Mucosa of rectum (tissue), 2 donors: ENCODE measurements around the gene DCST2.

ENCODE experiments used
- H3K27ac ChIP-seq, 2 donors: one replicate each; pipeline ENCODE4 v1.7.0; 2013; ENCODE audit warnings: inconsistent platforms in 2 of 2, low read depth in 2 of 2, low read length in 2 of 2
- H3K27me3 ChIP-seq, 2 donors: one replicate each; pipeline ENCODE4 v1.7.0; 2013; ENCODE audit warnings: low read length in 2 of 2; ENCODE audit not compliant: control insufficient read depth in 2 of 2, insufficient read depth in 2 of 2
- H3K36me3 ChIP-seq, 2 donors: one replicate each; pipeline ENCODE4 v1.7.0; 2013; ENCODE audit warnings: low read length in 2 of 2; ENCODE audit not compliant: control insufficient read depth in 2 of 2, insufficient read depth in 2 of 2
- H3K4me1 ChIP-seq, 2 donors: one replicate each; pipeline ENCODE4 v1.7.0; 2013; ENCODE audit warnings: low read length in 2 of 2, mild to moderate bottlenecking in 1 of 2; ENCODE audit not compliant: control insufficient read depth in 2 of 2, insufficient read depth in 2 of 2
- H3K4me3 ChIP-seq, 2 donors: one replicate each; pipeline ENCODE4 v1.7.0; 2013; ENCODE audit warnings: low read length in 2 of 2
- H3K9ac ChIP-seq, 2 donors: one replicate each; pipeline ENCODE4 v1.7.0; 2013; ENCODE audit warnings: low read length in 2 of 2, low read depth in 1 of 2, mild to moderate bottlenecking in 1 of 2
- H3K9me3 ChIP-seq, 2 donors: one replicate each; pipeline ENCODE4 v1.7.0; 2013; ENCODE audit warnings: low read length in 2 of 2; ENCODE audit not compliant: control insufficient read depth in 2 of 2
- donor health status: healthy.
- donor health status: Normal muscosa, but diverticular disease.

The DCST2 gene

GRCh38 chr1:155011004-155011416 lies 22.6 kb downstream of the DCST2 start:
- Histone ChIP-seq H3K27me3 (no peaks in the 10 kb centered on the region), H3K9me3 (no peaks in the 10 kb centered on the region), H3K4me3 (peak overlapping the region; percentile 22 to 67), H3K36me3 (peaks cover 32 to 34% of the 10 kb centered on the region in 2 donors), H3K4me1 (peaks cover 64 to 78% of the 10 kb centered on the region in 2 donors), H3K9ac (peak overlapping the region; percentile 58 to 60), H3K27ac (peak overlapping the region; percentile 98 to 99)

DNA sequence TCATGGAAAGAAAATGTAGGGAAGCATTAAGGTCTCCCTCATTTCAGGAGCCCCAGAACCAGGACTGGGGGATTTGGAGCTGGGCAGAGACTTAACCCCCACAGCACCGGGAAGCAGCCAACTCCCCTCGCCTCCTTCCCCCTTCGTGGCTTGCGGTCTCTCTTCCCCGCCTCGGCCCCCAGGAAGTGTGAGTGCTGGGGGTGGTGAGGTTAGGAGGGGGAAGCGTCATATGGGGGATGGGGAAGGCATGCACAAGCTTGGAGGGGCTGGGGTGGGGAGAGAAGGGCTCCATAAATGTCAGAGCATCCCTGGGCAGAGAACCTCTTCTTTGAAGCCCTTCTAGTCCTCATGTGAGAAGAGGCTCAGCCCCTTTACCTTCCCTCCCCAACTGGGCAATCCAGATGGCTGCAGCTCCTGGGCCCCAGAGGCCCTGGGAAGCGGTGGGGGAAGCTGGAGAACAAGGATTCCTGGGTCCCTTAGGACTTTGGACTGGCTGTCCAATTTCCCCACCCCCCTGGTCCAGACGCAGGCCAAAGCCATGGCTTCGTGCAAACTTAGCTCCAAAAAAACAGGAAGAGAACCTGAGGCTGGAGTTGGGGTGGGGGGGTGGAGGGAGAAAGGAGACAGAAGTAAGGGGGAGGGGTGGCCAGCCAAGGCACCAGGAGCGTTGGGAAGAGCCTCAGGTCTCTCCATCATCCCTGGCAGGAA lies 23.2 kb downstream of the DCST2 start:
- H3K36me3 ChIP-seq: peaks cover 25 to 28% of the 10 kb centered on the region in 2 donors
- H3K27me3 ChIP-seq: no peaks in the 10 kb centered on the region
- peak overlapping the region; percentile 54 to 100 for H3K9ac ChIP-seq
- peak overlapping the region; percentile 98 to 99 for H3K27ac ChIP-seq
- H3K9me3 ChIP-seq: no peaks in the 10 kb centered on the region
- H3K4me3 ChIP-seq: peak overlapping the region; percentile 65 to 67
- H3K4me1 ChIP-seq: peaks cover 66 to 82% of the 10 kb centered on the region in 2 donors

DNA sequence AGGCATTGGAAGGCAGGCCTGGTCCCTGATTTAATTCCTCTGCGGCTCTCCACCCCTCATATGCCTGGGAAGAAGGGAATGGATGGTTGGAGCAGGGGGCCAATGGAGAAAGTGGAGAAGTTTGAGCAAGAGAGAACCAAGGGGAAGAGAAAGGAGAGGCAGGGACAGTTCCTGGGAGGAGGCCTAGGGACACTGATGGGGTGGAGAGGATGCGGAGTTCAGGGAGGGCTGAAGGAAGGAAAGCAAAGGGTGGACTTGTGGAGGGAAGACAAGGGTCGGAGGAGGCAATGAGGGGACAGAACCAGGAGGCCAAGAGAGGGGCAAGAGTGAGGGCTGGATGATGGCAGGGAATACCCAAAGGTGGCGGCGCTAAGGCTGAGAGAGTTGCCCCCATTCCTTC lies 23.8 kb downstream of the DCST2 start:
- Histone ChIP-seq H3K9me3 (no peaks in the 10 kb centered on the region), H3K9ac (peak overlapping the region; percentile 54 to 100), H3K27me3 (no peaks in the 10 kb centered on the region), H3K36me3 (peaks cover 20 to 22% of the 10 kb centered on the region in 2 donors), H3K4me1 (peaks cover 69 to 88% of the 10 kb centered on the region in 2 donors), H3K27ac (peak overlapping the region; percentile 98 to 99), H3K4me3 (peak overlapping the region; percentile 65 to 67)

- Histone ChIP-seq H3K36me3 (peaks cover 16 to 17% of the 10 kb centered on the region in 2 donors), H3K4me1 (peaks cover 72 to 92% of the 10 kb centered on the region in 2 donors), H3K9me3 (no peaks in the 10 kb centered on the region), H3K4me3 (peak overlapping the region; percentile 65 to 67), H3K27me3 (no peaks in the 10 kb centered on the region), H3K9ac (peak overlapping the region; percentile 68 to 100), H3K27ac (peak overlapping the region; percentile 98 to 99)
These were observed 24.3 kb downstream of the DCST2 start for GRCh38 chr1:155009221-155009711.

DNA sequence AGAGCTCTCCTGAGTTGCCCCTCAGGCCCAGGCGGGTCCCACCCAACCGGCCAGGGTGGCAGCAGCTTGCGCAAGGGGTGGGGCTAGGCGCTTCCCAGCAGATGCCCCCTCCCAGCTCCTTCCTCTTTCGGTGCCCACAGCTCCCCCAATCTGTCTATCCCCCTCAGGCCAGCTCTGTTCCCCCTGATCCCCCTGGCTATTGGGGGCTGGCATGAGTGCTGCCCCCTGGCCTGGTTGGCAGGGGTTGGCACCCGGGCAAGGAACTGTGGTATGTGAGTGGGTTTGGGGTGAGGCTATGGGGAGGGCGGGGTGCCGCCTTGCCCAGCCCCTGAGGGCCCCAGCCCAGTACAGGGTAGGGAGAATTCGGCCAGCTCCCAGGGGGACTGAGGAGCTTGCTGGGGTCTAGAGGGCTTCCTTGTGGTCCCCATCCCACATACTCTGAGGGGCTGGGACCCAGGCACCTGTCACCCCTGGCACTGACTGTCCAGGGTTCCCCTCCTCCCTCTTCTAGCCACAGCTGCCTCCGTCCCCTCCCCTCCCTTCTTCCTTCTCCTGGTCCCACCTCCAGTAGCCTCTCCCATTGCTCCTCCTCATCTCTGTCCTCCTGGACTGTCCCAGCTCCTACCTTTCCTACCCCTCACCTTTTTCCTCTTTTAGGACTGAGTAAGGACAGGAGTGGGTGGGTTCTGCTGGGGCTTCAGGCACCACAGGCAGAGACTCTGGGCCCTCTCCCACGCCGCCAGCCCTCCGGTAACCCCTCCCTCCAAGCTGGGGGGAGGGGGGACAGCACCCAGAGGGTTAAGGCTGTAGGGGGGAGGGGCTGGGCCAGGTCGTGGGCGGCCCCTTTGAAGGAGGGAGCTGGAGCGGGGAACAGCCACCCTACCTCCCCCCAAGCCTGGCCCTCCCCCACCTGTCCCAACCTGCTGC lies 25.3 kb downstream of the DCST2 start:
- peak overlapping the region; percentile 98 to 99 for H3K27ac ChIP-seq
- H3K9me3 ChIP-seq: no peaks in the 10 kb centered on the region
- peak overlapping the region; percentile 65 to 67 for H3K4me3 ChIP-seq
- no peaks in the 10 kb centered on the region for H3K27me3 ChIP-seq
- peak overlapping the region; percentile 68 to 100 for H3K9ac ChIP-seq
- peaks cover 9 to 11% of the 10 kb centered on the region in 2 donors for H3K36me3 ChIP-seq
- peaks cover 72 to 88% of the 10 kb centered on the region in 2 donors for H3K4me1 ChIP-seq

DNA sequence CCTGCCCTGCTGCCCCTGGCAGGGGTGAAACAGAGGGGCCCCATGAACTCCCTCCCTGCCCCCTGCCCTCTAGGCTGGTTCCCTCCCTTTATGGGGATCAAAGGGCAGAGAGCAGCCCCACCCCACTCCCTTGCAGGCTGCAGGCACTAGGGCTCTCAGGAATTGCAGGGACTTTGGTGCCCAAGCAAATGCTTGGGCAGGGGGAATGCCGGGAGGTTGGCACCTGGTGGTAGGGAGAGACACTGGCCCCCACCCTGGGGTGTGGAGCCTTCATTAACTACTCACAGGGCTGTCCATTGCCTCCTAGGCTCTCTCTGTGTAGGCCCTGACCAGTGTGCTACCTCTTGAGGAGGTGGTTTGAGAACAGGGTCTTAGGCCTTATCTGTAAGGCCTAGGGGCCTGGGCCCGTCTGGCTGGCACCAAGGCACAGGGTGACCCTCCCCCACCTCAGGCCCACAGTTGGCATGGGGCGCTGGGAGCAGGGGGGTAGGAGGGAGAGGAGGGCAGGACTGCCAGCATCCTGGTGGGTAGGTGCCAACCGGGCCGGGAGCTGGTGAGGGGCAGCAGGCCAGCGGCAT lies 26.2 kb downstream of the DCST2 start:
- Histone ChIP-seq H3K36me3 (peaks cover 3 to 14% of the 10 kb centered on the region in 2 donors), H3K9me3 (no peaks in the 10 kb centered on the region), H3K9ac (peak overlapping the region; percentile 68 to 100), H3K27ac (peak overlapping the region; percentile 98 to 99), H3K27me3 (no peaks in the 10 kb centered on the region), H3K4me3 (peak overlapping the region; percentile 65 to 67), H3K4me1 (peaks cover 63 to 78% of the 10 kb centered on the region in 2 donors)

GRCh38 chr1:155006601-155007101 lies 26.9 kb downstream of the DCST2 start:
- peak overlapping the region; percentile 98 to 99 for H3K27ac ChIP-seq

GRCh38 chr1:155005076-155006011 lies 28.2 kb downstream of the DCST2 start:
- H3K4me3 ChIP-seq: peak overlapping the region; percentile 95 to 100
- no peaks in the 10 kb centered on the region for H3K9me3 ChIP-seq
- peak overlapping the region; percentile 98 to 99 for H3K27ac ChIP-seq
- H3K4me1 ChIP-seq: peaks cover 45 to 60% of the 10 kb centered on the region in 2 donors
- H3K9ac ChIP-seq: peak overlapping the region; percentile 92 to 100
- H3K36me3 ChIP-seq: peaks cover 0 to 7% of the 10 kb centered on the region in 2 donors
- H3K27me3 ChIP-seq: no peaks in the 10 kb centered on the region

More at GRCh38 chr1:155006601-155007101, 26.9 kb downstream of the DCST2 start:
- Histone ChIP-seq H3K27me3 (no peaks in the 10 kb centered on the region), H3K9ac (peak overlapping the region; percentile 48 to 100), H3K4me3 (peak overlapping the region; percentile 19 to 48), H3K9me3 (no peaks in the 10 kb centered on the region), H3K4me1 (peaks cover 56 to 71% of the 10 kb centered on the region in 2 donors), H3K36me3 (peaks cover 2 to 14% of the 10 kb centered on the region in 2 donors)
